ENCODE measurements around the gene ASPDH.

GRCh38 chr19:50509366-50509765 lies 4.3 kb downstream of the ASPDH start:
- TF ChIP-seq POLR2A (IDR thresholded peaks at IDR 0.05; ENCODE audit: low read depth, low read length) (no peak), TAF1 (IDR thresholded peaks at IDR 0.05; ENCODE audit: low read depth, low read length) (no peak), POLR2AphosphoS5 (IDR thresholded peaks at IDR 0.05; ENCODE audit: low read depth, low read length) (no peak), POU2F2 (IDR thresholded peaks at IDR 0.05; ENCODE audit: low read depth, low read length) (no peak)

All from GM12891 (cell line).